ENCODE measurements around the gene PRRC2B. TPM values are rescaled to one million over a fixed set of nuclear protein-coding genes. Genes with fewer than 3 reads are reported as not detected.

PRRC2B gene
- total and polyA plus RNA-seq, 4 donors: 10.3 to 44.3 (median 27.0) TPM

- peaks cover 0 to 3% (median 0%) of the 10 kb centered on the region in 4 donors for H3K27me3 ChIP-seq (ENCODE audit: control insufficient read depth in 4 of 4, insufficient read depth in 4 of 4, low read length in 3 of 4)
- peaks cover 5 to 14% (median 7%) of the 10 kb centered on the region in 4 donors for H3K4me1 ChIP-seq (ENCODE audit: control insufficient read depth in 4 of 4, insufficient read depth in 4 of 4, low read length in 3 of 4)
- no peak overlapping the region for H3K9ac ChIP-seq (ENCODE audit: low read depth in 1 of 2, low read length in 2 of 2)
- no peak overlapping the region for H3K27ac ChIP-seq (ENCODE audit: low read depth in 1 of 2, low read length in 2 of 2)
- H3K36me3 ChIP-seq (ENCODE audit: control insufficient read depth in 4 of 4, insufficient read depth in 3 of 4, low read depth in 1 of 4, low read length in 3 of 4): no peaks in the 10 kb centered on the region
- DNase-seq (ENCODE audit: low spot score): no peak
- 95% methylated on average over 6 of the region's 6 CpGs for WGBS
- TF ChIP-seq YY1 (IDR thresholded peaks at IDR 0.05) (no peak), SP1 (IDR thresholded peaks at IDR 0.05) (no peak), HNF4G (IDR thresholded peaks at IDR 0.05) (no peak), FOXA2 (IDR thresholded peaks at IDR 0.05) (no peak), JUND (IDR thresholded peaks at IDR 0.05) (no peak), EGR1 (IDR thresholded peaks at IDR 0.05; ENCODE audit: low read depth in 2 of 2) (no peak), ZBTB33 (IDR thresholded peaks at IDR 0.05) (no peak), RXRA (IDR thresholded peaks at IDR 0.05) (no peak), TAF1 (conservative IDR thresholded peaks at IDR 0.05) (no peak), ATF3 (IDR thresholded peaks at IDR 0.05) (no peak), MAX (IDR thresholded peaks at IDR 0.05) (no peak), NR2F2 (IDR thresholded peaks at IDR 0.05) (no peak), HNF4A (conservative IDR thresholded peaks at IDR 0.05) (no peak)
- peak overlapping the region in 1 of 3 donors; percentile 23 for H3K4me3 ChIP-seq (ENCODE audit: low read depth in 1 of 3, low read length in 3 of 3)
- H3K9me3 ChIP-seq (ENCODE audit: control insufficient read depth in 4 of 4, low read length in 3 of 4): peaks cover 0 to 6% (median 2%) of the 10 kb centered on the region in 4 donors
Observed at GRCh38 chr9:131543141-131543540, 149.3 kb downstream of the PRRC2B start.

- Histone ChIP-seq H3K27ac (ENCODE audit: low read depth in 1 of 2, low read length in 2 of 2) (peak within 1 kb of the TSS; percentile 39 to 68), H3K36me3 (ENCODE audit: control insufficient read depth in 4 of 4, insufficient read depth in 3 of 4, low read depth in 1 of 4, low read length in 3 of 4) (no peaks in the 10 kb centered on the region), H3K4me3 (ENCODE audit: low read depth in 1 of 3, low read length in 3 of 3) (peak within 1 kb of the TSS; percentile 49 to 60 (median 55)), H3K27me3 (ENCODE audit: control insufficient read depth in 4 of 4, insufficient read depth in 4 of 4, low read length in 3 of 4) (peaks cover 0 to 3% (median 0%) of the 10 kb centered on the region in 4 donors), H3K9ac (ENCODE audit: low read depth in 1 of 2, low read length in 2 of 2) (no peak within 1 kb of the TSS), H3K4me1 (ENCODE audit: control insufficient read depth in 4 of 4, insufficient read depth in 4 of 4, low read length in 3 of 4) (peaks cover 5 to 14% (median 7%) of the 10 kb centered on the region in 4 donors), H3K9me3 (ENCODE audit: control insufficient read depth in 4 of 4, low read length in 3 of 4) (peaks cover 0 to 6% (median 2%) of the 10 kb centered on the region in 4 donors)
- 14% methylated on average over 50 of the region's 50 CpGs for WGBS
- peak; percentile 73 for DNase-seq (ENCODE audit: low spot score)
- TF ChIP-seq HNF4A (conservative IDR thresholded peaks at IDR 0.05) (peak in 1 of 2 donors; percentile 15), TAF1 (conservative IDR thresholded peaks at IDR 0.05) (peak; percentile 57), CTCF (IDR thresholded peaks at IDR 0.05; ENCODE audit: low read depth, low read length, missing input control) (no peak), FOXA2 (IDR thresholded peaks at IDR 0.05) (peak; percentile 89), JUND (IDR thresholded peaks at IDR 0.05) (no peak), RAD21 (IDR thresholded peaks at IDR 0.05) (peak in 1 of 2 donors; percentile 44), SP1 (IDR thresholded peaks at IDR 0.05) (peak; percentile 60), FOXA1 (IDR thresholded peaks at IDR 0.05) (peak; percentile 95), REST (IDR thresholded peaks at IDR 0.05) (peak; percentile 76), YY1 (IDR thresholded peaks at IDR 0.05) (peak; percentile 77), EGR1 (IDR thresholded peaks at IDR 0.05; ENCODE audit: low read depth in 2 of 2) (no peak)
Observed at GRCh38 chr9:131545003-131545785, 151.3 kb downstream of the PRRC2B start, which contains the start of gene PRRT1B. Gene PRRT1B (plus strand): TSS chr9:131545523. CDS start chr9:131545616, 93 bp downstream.

All from liver (tissue), 9 donors.